Mesothelial cell of epicardium (in vitro differentiated cells): Measurements from ENCODE around the gene SH2D4B. TPM values are rescaled to one million over a fixed set of nuclear protein-coding genes. Genes with fewer than 3 reads are reported as not detected.
A peak's percentile ranks its signal among the peaks of the same experiment; 100 is the strongest.

Experiments
- DNase-seq, 2 experiments: peaks; one replicate each; pipeline ENCODE4 v3.0.0; 2021; ENCODE audit warnings: low spot score in 2 of 2; ENCODE audit not compliant: unreplicated experiment in 2 of 2
- H3K27ac Mint-ChIP-seq: 2 replicates; pipeline ENCODE4 v1.8.0; 2021; ENCODE audit warnings: mixed read lengths
- H3K27me3 Mint-ChIP-seq: 2 replicates; pipeline ENCODE4 v1.8.0; 2021; ENCODE audit warnings: low read depth, mixed read lengths
- H3K36me3 Mint-ChIP-seq: 2 replicates; pipeline ENCODE4 v1.8.0; 2021; ENCODE audit warnings: mixed read lengths
- H3K4me1 Mint-ChIP-seq: 2 replicates; pipeline ENCODE4 v1.8.0; 2021; ENCODE audit warnings: mixed read lengths
- H3K4me3 Mint-ChIP-seq: 2 replicates; pipeline ENCODE4 v1.8.0; 2021; ENCODE audit warnings: mild to moderate bottlenecking, moderate library complexity, mixed read lengths
- H3K9me3 Mint-ChIP-seq: 2 replicates; pipeline ENCODE4 v1.8.0; 2021; ENCODE audit warnings: mixed read lengths
- CTCF ChIP-seq: fragments of 200-600 bp; sonication (generic); IDR thresholded peaks from one replicate; pipeline ENCODE4 v1.5.0; 2021; ENCODE audit warnings: antibody characterized with exemption; ENCODE audit not compliant: unreplicated experiment
- total RNA-seq: library from RNA; stranded (reverse); gene quantifications from 3 replicates; pipeline ENCODE4 v1.2.1, GENCODE V29; 2021

Gene SH2D4B
- total RNA-seq, 1 donor from 2014 or later = 0.27 TPM

DNA sequence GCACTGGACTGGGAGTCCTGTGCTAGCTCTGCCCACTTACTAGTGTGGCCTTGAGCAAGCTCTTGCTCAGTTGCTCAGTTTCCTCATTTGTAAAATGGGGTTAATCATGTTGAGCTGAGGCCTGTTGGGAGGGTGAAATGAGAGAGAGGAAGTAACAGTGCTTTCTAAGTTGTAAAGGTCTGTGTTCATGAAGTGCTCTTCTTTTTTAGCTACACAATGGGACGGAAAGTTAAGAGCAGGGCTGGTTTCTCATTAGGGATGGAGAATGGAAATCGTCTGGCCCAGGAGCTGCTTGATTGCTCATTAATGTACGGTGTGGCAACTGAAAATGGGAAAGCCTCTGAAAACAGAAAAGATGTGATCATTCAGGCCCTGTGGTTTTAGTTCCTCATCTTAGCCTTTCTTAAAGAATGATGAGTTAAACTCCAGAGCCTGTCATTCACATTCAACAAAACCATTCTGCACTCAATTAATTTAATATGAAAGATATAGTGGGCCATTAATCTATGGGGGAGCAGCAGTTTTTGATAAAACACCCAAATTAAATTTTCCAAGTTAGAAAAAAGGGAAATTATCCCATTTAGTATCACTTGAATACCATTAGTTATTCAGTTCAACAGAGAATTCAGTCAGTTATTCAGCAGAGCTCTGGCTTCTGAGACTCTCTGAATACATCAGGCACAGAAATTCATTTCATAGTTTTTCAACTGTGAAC is 60.5 kb downstream of the SH2D4B start:
- DNase-seq = no peak
- Mint-ChIP-seq H3K27ac (no peak overlapping the region), H3K4me3 (no peak overlapping the region), H3K9me3 (peaks cover 4% of the 10 kb centered on the region), H3K36me3 (no peaks in the 10 kb centered on the region), H3K4me1 (peaks cover 5% of the 10 kb centered on the region), H3K27me3 (no peaks in the 10 kb centered on the region)
- no peak for TF ChIP-seq CTCF

- Mint-ChIP-seq H3K9me3 (no peaks in the 10 kb centered on the region), H3K4me1 (peaks cover 5% of the 10 kb centered on the region), H3K27ac (no peak overlapping the region), H3K4me3 (no peak overlapping the region), H3K27me3 (no peaks in the 10 kb centered on the region), H3K36me3 (no peaks in the 10 kb centered on the region)
- TF ChIP-seq CTCF = no peak
- no peak for DNase-seq
These were observed 61.2 kb downstream of the SH2D4B start for GRCh38 chr10:80598951-80599350.

GRCh38 chr10:80599424-80599847 is 61.7 kb downstream of the SH2D4B start:
- Mint-ChIP-seq H3K4me1 (peaks cover 5% of the 10 kb centered on the region), H3K27me3 (no peaks in the 10 kb centered on the region), H3K9me3 (no peaks in the 10 kb centered on the region), H3K36me3 (no peaks in the 10 kb centered on the region), H3K27ac (no peak overlapping the region), H3K4me3 (no peak overlapping the region)
- DNase-seq = peak in 1 of 2 experiments; percentile 51
- TF ChIP-seq CTCF = peak; percentile 31

- H3K36me3 Mint-ChIP-seq = no peaks in the 10 kb centered on the region
- peaks cover 5% of the 10 kb centered on the region for H3K4me1 Mint-ChIP-seq
- DNase-seq = no peak
- H3K9me3 Mint-ChIP-seq = no peaks in the 10 kb centered on the region
- no peaks in the 10 kb centered on the region for H3K27me3 Mint-ChIP-seq
- no peak overlapping the region for H3K4me3 Mint-ChIP-seq
- TF ChIP-seq CTCF = no peak
- no peak overlapping the region for H3K27ac Mint-ChIP-seq
These were observed 62.6 kb downstream of the SH2D4B start for GRCh38 chr10:80600256-80600655.

DNA sequence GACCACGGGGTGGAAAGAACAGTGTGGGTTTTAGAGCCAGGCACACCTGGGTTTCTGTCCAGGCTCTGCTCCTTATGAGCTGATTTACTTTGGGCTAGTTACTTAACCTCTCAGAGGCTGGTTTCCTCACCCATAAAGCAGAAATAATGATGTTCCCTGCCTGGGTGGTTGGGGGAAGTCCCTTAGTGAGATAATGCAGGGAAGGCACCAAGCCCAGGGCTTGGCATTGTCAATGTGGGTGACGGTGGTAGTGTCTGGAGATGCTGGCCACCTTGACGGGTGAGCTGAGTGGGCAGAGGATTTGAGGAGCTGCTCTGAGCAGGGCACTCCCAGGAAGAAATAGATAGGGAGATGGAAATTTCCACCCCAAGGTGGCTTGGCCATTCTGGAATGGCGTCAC is 65.2 kb downstream of the SH2D4B start:
- Mint-ChIP-seq H3K4me1 (peaks cover 7% of the 10 kb centered on the region), H3K4me3 (no peak overlapping the region), H3K9me3 (no peaks in the 10 kb centered on the region)

More for the DNA sequence above, 65.2 kb downstream of the SH2D4B start:
- no peak for TF ChIP-seq CTCF
- H3K27ac Mint-ChIP-seq = no peak overlapping the region
- H3K27me3 Mint-ChIP-seq = no peaks in the 10 kb centered on the region
- H3K36me3 Mint-ChIP-seq = no peaks in the 10 kb centered on the region
- DNase-seq = no peak
